ENCODE data around the gene TTC28.

GRCh38 chr22:28369854-28370253, 309.8 kb downstream of the TTC28 start:
- TF ChIP-seq CTCF (IDR thresholded peaks at IDR 0.05; ENCODE audit: extremely low read depth in 1 of 2, insufficient read depth in 1 of 2, low read depth in 1 of 2, low read length in 2 of 2), result no peak
- no peak for TF ChIP-seq POLR2A (IDR thresholded peaks at IDR 0.05; ENCODE audit: low read depth, low read length)
- no peak for TF ChIP-seq EZH2 (IDR thresholded peaks at IDR 0.05; ENCODE audit: borderline replicate concordance, low read depth, low read length, severe bottlenecking)
- TF ChIP-seq FOS (IDR thresholded peaks at IDR 0.05; ENCODE audit: borderline replicate concordance, insufficient read depth, low read length), result no peak
- TF ChIP-seq MAX (IDR thresholded peaks at IDR 0.05; ENCODE audit: insufficient read depth, insufficient read length), result no peak
- TF ChIP-seq POLR2AphosphoS5 (IDR thresholded peaks at IDR 0.05; ENCODE audit: insufficient read depth, low read depth, low read length), result no peak
- no peak for TF ChIP-seq JUN (IDR thresholded peaks at IDR 0.05; ENCODE audit: borderline replicate concordance, insufficient read depth, insufficient read length, low read depth)

All from endothelial cell of umbilical vein (primary cell).